GM12878 (cell line): ENCODE results near the gene TAF11. TPM values are rescaled to one million over a fixed set of nuclear protein-coding genes. Genes with fewer than 3 reads are reported as not detected.

Experiments
- CHD1 ChIP-seq: IDR thresholded peaks from 2 replicates; pipeline ENCODE4 v1.6.1; 2012; ENCODE audit warnings: low read depth, low read length, improper control_type of control experiment
- CHD4 ChIP-seq: fragments of 200-600 bp; sonication (generic); IDR thresholded peaks from 2 replicates; pipeline ENCODE4 v1.6.1; 2016; ENCODE audit warnings: mild to moderate bottlenecking
- DPF2 ChIP-seq: fragments of 450-650 bp; IDR thresholded peaks from 2 replicates; pipeline ENCODE4 v1.6.1; 2017; ENCODE audit warnings: mild to moderate bottlenecking
- FOXM1 ChIP-seq: IDR thresholded peaks from 2 replicates; pipeline ENCODE4 v1.6.1; 2012; ENCODE audit warnings: low read depth, mild to moderate bottlenecking, inconsistent platforms, low read length, moderate library complexity
- HCFC1 ChIP-seq: fragments of 150-350 bp; IDR thresholded peaks from 2 replicates; pipeline ENCODE4 v1.6.1; 2014; ENCODE audit warnings: low read length
- HDAC2 ChIP-seq: fragments of 200-600 bp; sonication (generic); IDR thresholded peaks from 2 replicates; pipeline ENCODE4 v1.6.1; 2017
- MTA3 ChIP-seq: IDR thresholded peaks from 2 replicates; pipeline ENCODE4 v1.6.1; 2012; ENCODE audit warnings: low read length, inconsistent platforms, borderline replicate concordance
- MYC ChIP-seq: IDR thresholded peaks from 2 replicates; pipeline ENCODE4 v1.6.1; 2011; ENCODE audit warnings: mild to moderate bottlenecking, low read length, moderate library complexity, inconsistent platforms; ENCODE audit not compliant: insufficient read depth, insufficient replicate concordance, insufficient read length, severe bottlenecking
- NR2C2 ChIP-seq: IDR thresholded peaks from 2 replicates; pipeline ENCODE4 v1.6.1; 2011; ENCODE audit warnings: borderline replicate concordance, low read depth; ENCODE audit not compliant: control insufficient read depth, insufficient read length
- NR2F1 ChIP-seq: fragments of 450-650 bp; conservative IDR thresholded peaks from 2 replicates; pipeline ENCODE4 v1.6.1; 2017; ENCODE audit warnings: mild to moderate bottlenecking
- NRF1 ChIP-seq: conservative IDR thresholded peaks from 2 replicates; pipeline ENCODE4 v1.6.1; 2011; ENCODE audit warnings: mild to moderate bottlenecking, low read depth, low read length, improper control_type of control experiment
- POLR2AphosphoS5 ChIP-seq: IDR thresholded peaks from 2 replicates; pipeline ENCODE4 v1.6.1; 2011; ENCODE audit warnings: mild to moderate bottlenecking, low read length, inconsistent platforms
- POU2F2 ChIP-seq: IDR thresholded peaks from 3 replicates; pipeline ENCODE4 v1.6.1; 2011; ENCODE audit warnings: low read depth, mild to moderate bottlenecking, low read length, borderline replicate concordance
- RBBP5 ChIP-seq: fragments of 200-600 bp; sonication (generic); conservative IDR thresholded peaks from 2 replicates; pipeline ENCODE4 v1.6.1; 2016
- RFX5 ChIP-seq: IDR thresholded peaks from 2 replicates; pipeline ENCODE4 v1.6.1; 2011; ENCODE audit warnings: low read depth, low read length, improper control_type of control experiment
- SMAD5 ChIP-seq: IDR thresholded peaks from 2 replicates; pipeline ENCODE4 v1.6.1; 2016; ENCODE audit warnings: antibody characterized with exemption, low read depth
- SMC3 ChIP-seq: IDR thresholded peaks from 2 replicates; pipeline ENCODE4 v1.6.1; 2011; ENCODE audit warnings: low read length, improper control_type of control experiment, borderline replicate concordance
- SREBF1 ChIP-seq: IDR thresholded peaks from 2 replicates; pipeline ENCODE4 v1.6.1; 2012; ENCODE audit warnings: mild to moderate bottlenecking, low read length
- SREBF2 ChIP-seq: IDR thresholded peaks from 2 replicates; pipeline ENCODE4 v1.6.1; 2012; ENCODE audit warnings: mild to moderate bottlenecking, low read length
- STAT1 ChIP-seq: fragments of 450-650 bp; conservative IDR thresholded peaks from 2 replicates; pipeline ENCODE4 v1.6.1; 2014; ENCODE audit warnings: antibody characterized with exemption, mild to moderate bottlenecking
- ZNF217 ChIP-seq: fragments of 450-650 bp; IDR thresholded peaks from 2 replicates; pipeline ENCODE4 v1.6.1; 2017; ENCODE audit warnings: antibody characterized with exemption, mild to moderate bottlenecking
- ZNF622 ChIP-seq: fragments of 450-650 bp; IDR thresholded peaks from 2 replicates; pipeline ENCODE4 v1.6.1; 2017; ENCODE audit warnings: mild to moderate bottlenecking, inconsistent platforms
- polyA plus RNA-seq, 11 experiments: library from polyadenylated mRNA; depleted of rRNA in 4 of 11; unstranded in 6 of 11; stranded (reverse) in 5 of 11; fragments of >200 nt; fragmentation: Nextera tagmentation in 4 of 11; fragmentation: Illumina TruSeq in 1 of 11; extraction: Ambion mirVana in 4 of 11; extraction: Trizol in 1 of 11; gene quantifications; 1 replicate in 1 of 11; 2 replicates in 10 of 11; pipeline versions ENCODE4 v1.2.1 to v1.2.3, GENCODE V29; 2011 to 2016; ENCODE audit warnings: inconsistent platforms in 2 of 11, missing spikeins in 2 of 11, low read depth in 1 of 11
- total RNA-seq, 4 experiments: library from RNA; depleted of rRNA in 3 of 4; stranded (reverse); fragments of >200 nt in 3 of 4; fragmentation: Illumina TruSeq in 1 of 4; extraction: Trizol in 1 of 4; gene quantifications; 2 replicates each; pipeline versions ENCODE4 v1.2.1 to v1.2.3, GENCODE V29; 2013 to 2021
- TF ChIP-seq, protein P1 (sequence below): IDR thresholded peaks from 2 replicates; pipeline ENCODE4 v1.6.1; 2011; ENCODE audit warnings: borderline replicate concordance, low read depth, mild to moderate bottlenecking, moderate library complexity, low read length; ENCODE audit not compliant: insufficient read depth, poor library complexity, severe bottlenecking
- TF ChIP-seq, protein P2 (sequence below), 3 experiments: IDR thresholded peaks in 2 of 3; conservative IDR thresholded peaks in 1 of 3; 2 replicates each; pipeline ENCODE4 v1.5.1; 2011; ENCODE audit warnings: low read depth in 3 of 3, low read length in 3 of 3, mild to moderate bottlenecking in 3 of 3, control low read depth in 2 of 3, moderate library complexity in 2 of 3, inconsistent platforms in 1 of 3, mixed read lengths in 1 of 3; ENCODE audit not compliant: control insufficient read depth in 2 of 3, insufficient read depth in 1 of 3; ENCODE audit errors: extremely low read depth in 1 of 3
- TF ChIP-seq, protein P3 (sequence below): fragments of 450-650 bp; IDR thresholded peaks from 2 replicates; pipeline ENCODE4 v1.6.1; 2017; ENCODE audit warnings: antibody characterized with exemption, mild to moderate bottlenecking, moderate library complexity
- TF ChIP-seq, protein P4 (sequence below): fragments of 450-650 bp; IDR thresholded peaks from 2 replicates; pipeline ENCODE4 v1.6.1; 2016; ENCODE audit warnings: mild to moderate bottlenecking

Gene TAF11
- total and polyA plus RNA-seq, 10 of the 15 experiments (the other 5 are each of a cell fraction or from before 2014, with no cell fraction given): 24.6 to 59.2 (median 32.0) TPM

DNA sequence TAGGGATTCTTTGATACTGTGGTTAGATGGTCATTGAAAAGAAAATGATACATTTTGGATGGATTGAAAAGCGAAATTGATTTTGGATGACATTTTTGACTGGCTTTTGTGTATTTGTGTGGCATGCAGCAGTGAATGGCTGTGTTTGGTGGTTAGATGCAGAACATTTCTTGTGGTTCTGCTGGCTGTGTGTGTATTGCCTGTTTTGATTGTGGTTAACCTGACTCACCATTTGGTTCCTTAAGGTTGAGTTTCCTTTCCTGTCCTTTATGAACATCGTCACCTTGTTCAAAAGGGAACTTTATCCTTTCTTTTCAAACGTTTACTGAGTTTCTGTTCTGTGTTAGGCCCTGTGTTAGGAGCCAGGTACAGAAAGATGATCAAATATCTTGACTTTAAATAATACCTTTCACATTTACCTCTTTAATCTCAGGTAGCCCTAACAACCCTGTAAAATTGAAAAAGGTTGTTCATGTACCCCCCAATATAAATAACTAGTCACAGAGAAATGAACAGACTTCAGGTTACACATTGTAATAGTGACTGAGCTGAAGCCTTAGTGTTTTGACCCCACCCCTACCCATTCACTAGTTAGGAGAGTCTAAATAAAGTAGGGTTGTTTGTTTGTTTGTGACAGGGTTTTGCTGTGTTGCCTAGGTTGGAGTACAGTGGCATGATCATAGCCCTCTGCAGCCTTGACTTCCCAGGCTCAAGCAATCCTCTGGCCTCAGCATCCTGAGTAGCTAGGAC lies 25.0 kb upstream of the TAF11 start (continued):
- no peak for TF ChIP-seq FOXM1
- peak; percentile 43; the same call in 1 of the 2 replicates for TF ChIP-seq DPF2
- TF ChIP-seq NRF1: no peak
- TF ChIP-seq MTA3: no peak
- TF ChIP-seq RBBP5: no peak
- TF ChIP-seq ZNF622: no peak
- TF ChIP-seq CHD4: no peak
- TF ChIP-seq HCFC1: no peak
- TF ChIP-seq MYC: no peak
- TF ChIP-seq, protein P1, sequence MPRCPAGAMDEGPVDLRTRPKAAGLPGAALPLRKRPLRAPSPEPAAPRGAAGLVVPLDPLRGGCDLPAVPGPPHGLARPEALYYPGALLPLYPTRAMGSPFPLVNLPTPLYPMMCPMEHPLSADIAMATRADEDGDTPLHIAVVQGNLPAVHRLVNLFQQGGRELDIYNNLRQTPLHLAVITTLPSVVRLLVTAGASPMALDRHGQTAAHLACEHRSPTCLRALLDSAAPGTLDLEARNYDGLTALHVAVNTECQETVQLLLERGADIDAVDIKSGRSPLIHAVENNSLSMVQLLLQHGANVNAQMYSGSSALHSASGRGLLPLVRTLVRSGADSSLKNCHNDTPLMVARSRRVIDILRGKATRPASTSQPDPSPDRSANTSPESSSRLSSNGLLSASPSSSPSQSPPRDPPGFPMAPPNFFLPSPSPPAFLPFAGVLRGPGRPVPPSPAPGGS: no peak
- no peak for TF ChIP-seq NR2C2
- TF ChIP-seq, protein P2, sequence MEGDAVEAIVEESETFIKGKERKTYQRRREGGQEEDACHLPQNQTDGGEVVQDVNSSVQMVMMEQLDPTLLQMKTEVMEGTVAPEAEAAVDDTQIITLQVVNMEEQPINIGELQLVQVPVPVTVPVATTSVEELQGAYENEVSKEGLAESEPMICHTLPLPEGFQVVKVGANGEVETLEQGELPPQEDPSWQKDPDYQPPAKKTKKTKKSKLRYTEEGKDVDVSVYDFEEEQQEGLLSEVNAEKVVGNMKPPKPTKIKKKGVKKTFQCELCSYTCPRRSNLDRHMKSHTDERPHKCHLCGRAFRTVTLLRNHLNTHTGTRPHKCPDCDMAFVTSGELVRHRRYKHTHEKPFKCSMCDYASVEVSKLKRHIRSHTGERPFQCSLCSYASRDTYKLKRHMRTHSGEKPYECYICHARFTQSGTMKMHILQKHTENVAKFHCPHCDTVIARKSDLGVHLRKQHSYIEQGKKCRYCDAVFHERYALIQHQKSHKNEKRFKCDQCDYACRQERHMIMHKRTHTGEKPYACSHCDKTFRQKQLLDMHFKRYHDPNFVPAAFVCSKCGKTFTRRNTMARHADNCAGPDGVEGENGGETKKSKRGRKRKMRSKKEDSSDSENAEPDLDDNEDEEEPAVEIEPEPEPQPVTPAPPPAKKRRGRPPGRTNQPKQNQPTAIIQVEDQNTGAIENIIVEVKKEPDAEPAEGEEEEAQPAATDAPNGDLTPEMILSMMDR (IDR thresholded peaks at IDR 0.05 in 2 of 3, conservative IDR thresholded peaks at IDR 0.05 in 1 of 3; ENCODE audit: control insufficient read depth in 2 of 3, extremely low read depth in 1 of 3, insufficient read depth in 1 of 3, low read depth in 3 of 3, low read length in 3 of 3): no peak
- TF ChIP-seq, protein P3, sequence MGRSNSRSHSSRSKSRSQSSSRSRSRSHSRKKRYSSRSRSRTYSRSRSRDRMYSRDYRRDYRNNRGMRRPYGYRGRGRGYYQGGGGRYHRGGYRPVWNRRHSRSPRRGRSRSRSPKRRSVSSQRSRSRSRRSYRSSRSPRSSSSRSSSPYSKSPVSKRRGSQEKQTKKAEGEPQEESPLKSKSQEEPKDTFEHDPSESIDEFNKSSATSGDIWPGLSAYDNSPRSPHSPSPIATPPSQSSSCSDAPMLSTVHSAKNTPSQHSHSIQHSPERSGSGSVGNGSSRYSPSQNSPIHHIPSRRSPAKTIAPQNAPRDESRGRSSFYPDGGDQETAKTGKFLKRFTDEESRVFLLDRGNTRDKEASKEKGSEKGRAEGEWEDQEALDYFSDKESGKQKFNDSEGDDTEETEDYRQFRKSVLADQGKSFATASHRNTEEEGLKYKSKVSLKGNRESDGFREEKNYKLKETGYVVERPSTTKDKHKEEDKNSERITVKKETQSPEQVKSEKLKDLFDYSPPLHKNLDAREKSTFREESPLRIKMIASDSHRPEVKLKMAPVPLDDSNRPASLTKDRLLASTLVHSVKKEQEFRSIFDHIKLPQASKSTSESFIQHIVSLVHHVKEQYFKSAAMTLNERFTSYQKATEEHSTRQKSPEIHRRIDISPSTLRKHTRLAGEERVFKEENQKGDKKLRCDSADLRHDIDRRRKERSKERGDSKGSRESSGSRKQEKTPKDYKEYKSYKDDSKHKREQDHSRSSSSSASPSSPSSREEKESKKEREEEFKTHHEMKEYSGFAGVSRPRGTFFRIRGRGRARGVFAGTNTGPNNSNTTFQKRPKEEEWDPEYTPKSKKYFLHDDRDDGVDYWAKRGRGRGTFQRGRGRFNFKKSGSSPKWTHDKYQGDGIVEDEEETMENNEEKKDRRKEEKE: no peak
- TF ChIP-seq SMC3: no peak
- TF ChIP-seq, protein P4, sequence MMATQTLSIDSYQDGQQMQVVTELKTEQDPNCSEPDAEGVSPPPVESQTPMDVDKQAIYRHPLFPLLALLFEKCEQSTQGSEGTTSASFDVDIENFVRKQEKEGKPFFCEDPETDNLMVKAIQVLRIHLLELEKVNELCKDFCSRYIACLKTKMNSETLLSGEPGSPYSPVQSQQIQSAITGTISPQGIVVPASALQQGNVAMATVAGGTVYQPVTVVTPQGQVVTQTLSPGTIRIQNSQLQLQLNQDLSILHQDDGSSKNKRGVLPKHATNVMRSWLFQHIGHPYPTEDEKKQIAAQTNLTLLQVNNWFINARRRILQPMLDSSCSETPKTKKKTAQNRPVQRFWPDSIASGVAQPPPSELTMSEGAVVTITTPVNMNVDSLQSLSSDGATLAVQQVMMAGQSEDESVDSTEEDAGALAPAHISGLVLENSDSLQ: peak; percentile 15; the same call in 1 of the 2 replicates
- no peak for TF ChIP-seq SREBF1
- TF ChIP-seq NR2F1: peak; percentile 68
- TF ChIP-seq CHD1: no peak
- TF ChIP-seq POU2F2: no peak
- TF ChIP-seq SREBF2: no peak
- TF ChIP-seq HDAC2: no peak
- TF ChIP-seq ZNF217: no peak
- no peak for TF ChIP-seq POLR2AphosphoS5
- TF ChIP-seq SMAD5: no peak
- TF ChIP-seq STAT1: no peak
- no peak for TF ChIP-seq RFX5
